Endometrial microvascular endothelial cells (primary cell): Measurements from ENCODE around the gene TMF1. TPM values are rescaled to one million over a fixed set of nuclear protein-coding genes. Genes with fewer than 3 reads are reported as not detected.

Source experiments
- in situ Hi-C: cut with HindIII; loops from 2 replicates; pipeline ENCODE4 v1.10.0; 2017; ENCODE audit warnings: low sequenced_read_pairs, low pct_unique_long_range_greater_than_20kb; ENCODE audit errors: inconsistent ontology term
- total RNA-seq: library from RNA; depleted of rRNA; stranded (reverse); fragments of >200 nt; gene quantifications from one replicate; pipeline ENCODE4 v1.2.3, GENCODE V29; 2015; ENCODE audit errors: inconsistent ontology term

Gene TMF1
- total RNA-seq, 1 donor from 2014 or later: 17.3 TPM

DNA sequence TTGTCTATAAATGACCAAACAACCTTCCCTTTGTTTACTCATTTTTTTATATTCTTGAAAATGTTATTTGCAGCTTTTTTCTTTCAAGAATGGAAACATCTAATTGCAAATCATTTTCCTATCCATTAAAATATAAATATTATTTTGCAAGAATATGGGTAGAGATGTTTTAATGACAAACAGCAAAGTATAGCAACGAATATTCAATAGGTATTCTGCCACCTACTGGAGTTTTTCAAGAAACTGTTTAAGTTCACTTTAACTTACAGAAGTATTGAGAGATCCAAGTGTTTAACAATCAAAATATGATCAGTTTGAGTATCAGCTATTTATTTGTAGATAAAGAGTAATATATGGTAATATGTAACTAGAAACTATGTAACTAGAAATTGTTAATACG is 31.7 kb downstream of the TMF1 start:
- in situ Hi-C loops: no loop called here

DNA sequence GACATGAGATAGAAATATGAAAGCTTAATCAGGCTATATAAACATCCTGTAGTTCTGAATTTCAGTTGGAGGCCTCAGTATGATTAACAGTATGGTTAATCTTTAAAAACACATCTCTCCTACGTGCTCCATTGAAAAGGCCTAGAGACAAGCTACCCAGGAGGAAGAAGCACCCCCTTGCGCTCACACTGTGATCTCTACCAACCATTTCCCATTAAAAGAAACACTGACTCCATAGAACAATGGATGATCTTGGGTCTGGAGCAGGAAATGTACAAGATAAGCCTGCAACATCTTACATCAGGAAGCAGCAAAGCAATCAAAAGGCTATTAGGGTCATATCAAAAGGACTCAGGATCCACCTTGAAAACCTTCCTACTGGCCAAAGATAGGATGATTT is 35.2 kb downstream of the TMF1 start:
- in situ Hi-C loops: no loop called here

DNA sequence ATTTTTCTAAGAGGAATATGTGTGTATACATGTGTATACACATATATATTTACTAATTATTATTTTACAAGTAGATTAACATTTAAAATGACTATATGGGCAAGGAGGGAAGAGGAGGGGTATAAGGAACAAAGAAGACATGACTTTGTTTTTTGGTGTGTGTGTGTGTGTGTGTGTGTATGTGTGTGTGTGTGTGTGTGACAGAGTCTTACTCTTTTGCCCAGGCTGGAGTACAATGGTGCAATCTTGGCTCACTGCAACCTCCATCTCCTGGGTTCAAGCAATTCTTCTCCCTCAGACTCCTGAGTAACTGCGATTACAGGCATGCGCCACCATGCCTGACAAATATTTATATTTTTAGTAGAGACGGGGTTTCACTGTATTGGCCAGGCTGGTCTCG is 36.0 kb downstream of the TMF1 start:
- in situ Hi-C loops: no loop called here

DNA sequence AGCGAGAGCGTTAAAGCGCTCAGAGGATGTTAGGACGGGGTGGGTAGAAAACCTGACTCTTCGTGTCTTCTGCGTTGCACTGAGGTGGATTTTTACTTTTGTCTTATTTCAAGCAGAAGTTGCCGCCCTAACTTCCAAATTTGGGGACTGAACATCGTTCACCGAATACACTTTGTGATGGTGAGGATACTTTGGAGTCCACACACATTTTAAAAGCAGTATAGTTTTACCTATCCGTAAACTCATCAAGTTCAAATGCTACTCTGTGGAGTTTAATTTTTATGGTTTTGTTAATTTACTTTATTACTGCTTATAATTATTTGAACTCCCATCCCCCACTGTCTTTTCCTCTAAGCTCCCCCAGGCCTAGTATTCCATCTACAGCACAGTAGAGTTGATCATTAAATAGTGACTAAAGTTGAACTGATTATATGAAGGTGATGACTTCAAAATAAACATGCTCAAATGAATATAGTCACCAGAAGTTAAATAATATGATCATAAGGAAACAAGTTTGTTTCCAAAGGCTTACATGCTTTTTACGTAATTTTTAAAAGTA is 38.0 kb downstream of the TMF1 start:
- in situ Hi-C loops: no loop called here

DNA sequence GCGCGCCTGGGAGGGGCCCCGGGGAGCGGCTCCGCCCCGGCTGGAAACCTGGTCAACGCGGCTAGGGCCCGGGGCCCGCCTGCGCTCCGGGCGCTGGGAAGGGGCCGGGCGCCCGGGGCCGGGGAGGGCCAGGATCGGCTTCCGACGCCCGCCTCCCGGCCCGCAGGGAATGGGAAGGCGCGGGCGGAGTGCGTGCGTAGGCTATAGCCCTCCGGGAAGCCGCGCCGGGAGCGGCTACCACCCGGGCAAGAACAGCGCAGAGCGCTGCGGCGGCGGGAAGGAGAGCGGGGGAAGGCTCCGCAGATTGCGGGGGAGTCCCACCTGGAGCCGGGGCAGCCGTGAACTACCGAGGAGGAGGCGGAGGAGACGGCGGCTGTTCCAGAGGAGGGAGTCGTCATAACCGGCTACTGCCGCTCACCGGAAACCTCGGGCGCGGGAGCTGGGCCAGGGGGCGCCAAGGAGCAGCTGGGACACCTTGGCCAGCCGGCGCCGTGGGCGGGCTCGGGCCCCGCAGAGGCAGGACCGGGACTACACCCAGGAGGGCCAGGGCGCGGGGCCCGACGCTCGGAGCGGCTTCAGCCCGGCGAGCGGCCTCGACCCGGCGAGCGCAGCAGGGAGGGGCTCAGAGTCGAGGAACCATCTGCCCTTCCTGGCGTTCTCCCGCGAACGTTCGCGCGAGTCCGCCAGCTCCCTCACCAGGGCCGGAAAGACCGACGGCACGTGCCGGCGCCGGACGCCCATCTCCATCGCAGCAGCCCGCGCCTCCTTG is 38.7 kb downstream of the TMF1 start, which contains the start of gene EOGT:
TSS of gene EOGT (minus strand) at position 432 of the 769 bp plus-strand sequence. CDS start 3,838 bp downstream, outside the sequence.
- in situ Hi-C loops: no loop called here

DNA sequence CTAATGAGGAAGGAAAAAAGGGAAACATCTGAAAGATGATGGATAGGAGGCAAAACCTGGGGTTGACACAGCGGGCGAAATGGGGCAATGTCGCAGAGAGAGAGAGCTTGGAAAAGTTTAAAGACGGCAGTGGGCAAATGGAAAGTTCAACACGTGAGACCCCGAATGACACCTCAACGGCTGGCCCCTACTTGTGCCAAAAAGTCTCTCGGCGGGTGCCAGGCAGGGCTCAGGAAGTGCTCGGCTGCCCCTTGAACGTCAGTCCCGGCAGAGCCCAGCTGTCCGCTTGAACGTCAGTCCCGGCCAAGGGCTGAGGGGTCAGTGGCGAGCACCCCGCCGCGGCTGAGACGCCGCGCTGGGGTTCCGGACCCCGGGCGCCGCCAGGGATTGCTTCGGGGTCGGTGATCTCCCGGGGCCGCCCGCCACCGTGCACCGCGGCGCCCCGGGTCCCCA is 39.3 kb downstream of the TMF1 start:
- in situ Hi-C loops: no loop called here

DNA sequence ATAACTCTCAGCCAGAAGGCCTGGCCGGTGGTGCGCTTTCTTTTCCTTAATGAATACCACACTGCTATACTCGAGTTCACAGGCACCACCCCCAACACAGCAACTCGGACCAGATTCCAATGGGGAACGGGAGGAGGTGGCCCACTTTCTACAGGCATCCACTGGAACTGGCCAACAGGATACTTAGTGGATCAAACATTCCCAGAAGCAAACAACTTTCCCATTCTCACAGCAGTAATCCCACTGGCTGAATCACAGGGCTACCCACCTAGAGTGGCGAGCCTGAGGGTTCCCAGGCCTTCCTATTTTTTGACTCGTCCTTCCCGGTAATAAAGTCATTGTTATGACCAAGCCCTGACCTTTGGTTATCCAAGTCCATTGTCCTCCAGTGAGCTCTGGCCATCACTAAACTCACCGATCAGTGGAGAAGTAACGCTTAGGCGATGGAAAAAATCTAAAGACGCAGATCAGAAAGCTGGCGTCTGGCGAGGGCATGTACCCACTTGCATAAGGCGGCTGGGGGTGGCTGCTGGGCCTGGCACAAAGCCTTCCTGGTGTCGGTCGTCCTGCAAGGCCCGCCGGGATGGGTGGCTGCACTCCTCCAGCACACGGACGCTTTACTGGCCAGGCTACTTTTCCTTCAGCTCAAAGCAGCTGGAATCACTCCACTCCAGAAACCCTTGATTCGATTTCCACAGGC is 39.9 kb downstream of the TMF1 start:
- in situ Hi-C loops: no loop called here

DNA sequence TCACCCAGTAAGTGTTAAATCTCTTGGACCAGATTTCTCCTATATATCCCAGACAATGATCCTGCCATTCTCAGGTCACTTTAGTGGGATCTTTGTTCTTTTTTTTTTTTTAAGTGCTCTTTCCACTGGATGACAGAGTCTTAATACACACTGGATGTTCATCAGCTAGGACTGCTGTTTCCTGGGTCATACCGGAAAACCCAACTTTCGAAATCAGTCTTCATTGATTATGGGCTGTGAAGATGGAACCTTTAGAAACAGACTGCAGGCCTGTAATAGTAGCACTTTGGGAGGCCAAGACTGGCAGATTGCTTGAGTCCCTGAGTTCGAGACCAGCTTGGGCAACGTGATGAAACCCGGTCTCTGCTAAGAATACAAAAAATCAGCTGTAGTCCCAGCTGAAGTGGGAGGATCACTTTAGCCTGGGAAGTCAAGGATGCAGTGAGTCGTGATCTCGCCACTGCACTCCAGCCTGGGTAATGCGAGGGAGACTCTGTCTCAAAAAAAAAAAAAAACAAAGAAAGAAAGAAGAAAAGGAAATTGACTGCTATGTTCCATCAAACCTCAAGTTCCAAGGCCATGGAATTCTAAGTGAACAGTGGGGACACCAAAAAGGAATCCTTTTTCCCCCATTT is 40.9 kb downstream of the TMF1 start:
- in situ Hi-C loops: no loop called here

DNA sequence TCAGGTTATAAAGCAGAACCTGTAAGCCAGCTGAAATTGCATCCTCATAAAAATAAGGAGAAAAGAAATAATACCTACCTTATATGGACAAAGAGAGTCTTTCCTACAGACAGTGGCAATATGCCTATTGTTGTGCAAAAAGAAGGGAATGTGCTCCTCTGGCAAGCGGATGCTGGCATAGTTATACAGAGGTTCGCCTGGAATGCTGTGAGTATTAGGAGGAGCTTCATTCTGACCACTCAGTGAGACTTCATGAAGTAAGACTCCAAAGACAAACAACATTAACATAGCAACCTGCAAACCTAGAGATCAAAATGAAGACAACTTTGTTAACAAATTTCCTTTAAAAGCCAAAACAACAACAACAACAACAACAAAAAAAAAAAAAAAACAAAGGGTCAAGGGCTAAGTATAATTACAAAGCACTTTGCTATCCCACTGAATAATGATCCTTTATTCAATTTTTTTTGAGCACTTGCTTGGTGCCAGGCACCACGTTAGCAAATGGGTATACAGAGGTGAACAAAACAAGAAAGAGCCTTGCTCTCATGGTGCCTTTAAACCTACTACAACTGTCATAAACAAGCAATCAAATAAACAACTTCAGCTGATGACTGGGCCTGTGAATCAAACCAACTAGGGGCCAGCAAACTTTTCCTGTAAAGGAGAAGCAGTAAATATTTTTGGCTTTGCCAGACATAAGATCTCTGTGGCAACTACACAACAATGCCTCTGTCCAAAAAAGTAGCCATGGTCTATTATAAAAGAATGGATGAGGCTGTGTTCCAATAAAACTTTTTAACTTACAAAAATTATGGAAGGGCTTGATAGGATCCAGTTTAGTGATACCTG is 42.3 kb downstream of the TMF1 start:
- in situ Hi-C loops: no loop called here

DNA sequence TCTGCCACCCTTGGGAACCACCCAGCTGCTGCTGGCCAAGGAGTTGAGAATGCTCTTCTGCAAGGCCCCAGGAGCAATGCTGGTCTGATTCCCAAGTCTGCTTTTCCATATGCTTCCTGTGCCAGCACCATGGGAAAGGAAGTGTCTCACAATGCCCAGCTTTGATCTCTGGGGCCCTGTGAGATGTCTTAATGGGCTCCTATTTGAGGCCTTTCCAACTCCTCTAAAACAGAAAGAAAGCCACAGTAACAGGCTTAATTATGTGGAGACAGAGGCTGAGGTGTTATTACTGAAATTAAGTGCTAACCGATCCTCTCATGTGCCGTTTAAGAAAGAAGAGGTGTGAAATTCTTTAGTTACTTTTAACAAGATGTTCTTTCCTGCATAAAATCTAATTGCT is 43.2 kb downstream of the TMF1 start:
- in situ Hi-C loops: no loop called here

DNA sequence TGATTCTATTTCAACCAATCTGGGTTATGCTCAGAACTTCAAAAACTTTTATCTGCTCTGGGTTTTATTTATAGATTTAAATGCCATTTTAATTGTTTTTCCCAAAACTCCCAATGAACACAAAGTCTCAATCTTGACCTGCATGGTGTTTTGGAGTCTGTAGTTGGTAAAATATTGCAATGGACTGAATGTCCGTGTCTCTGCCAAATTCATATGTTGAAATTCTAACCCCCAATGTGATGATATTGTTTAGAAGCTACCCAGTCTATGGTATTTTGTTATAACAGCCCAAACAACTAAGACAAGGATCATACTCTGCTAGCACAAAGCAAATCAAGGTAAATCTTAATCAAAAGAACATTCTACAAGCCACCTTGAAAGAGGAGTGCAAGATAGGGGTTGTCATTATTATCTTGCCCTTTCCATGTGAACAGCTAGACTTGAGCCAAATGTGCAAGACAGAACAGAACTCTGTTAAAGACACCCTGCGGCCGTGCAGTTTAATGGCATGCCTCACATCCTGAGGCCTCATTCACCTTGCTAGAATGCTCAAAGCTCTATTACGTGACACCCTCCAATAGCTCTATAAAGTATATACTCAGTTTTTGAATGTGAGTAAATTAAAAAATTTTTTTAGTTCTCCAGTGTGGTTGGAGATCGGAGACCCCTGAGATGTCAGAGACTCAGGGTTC is 46.2 kb downstream of the TMF1 start:
- in situ Hi-C loops: no loop called here

DNA sequence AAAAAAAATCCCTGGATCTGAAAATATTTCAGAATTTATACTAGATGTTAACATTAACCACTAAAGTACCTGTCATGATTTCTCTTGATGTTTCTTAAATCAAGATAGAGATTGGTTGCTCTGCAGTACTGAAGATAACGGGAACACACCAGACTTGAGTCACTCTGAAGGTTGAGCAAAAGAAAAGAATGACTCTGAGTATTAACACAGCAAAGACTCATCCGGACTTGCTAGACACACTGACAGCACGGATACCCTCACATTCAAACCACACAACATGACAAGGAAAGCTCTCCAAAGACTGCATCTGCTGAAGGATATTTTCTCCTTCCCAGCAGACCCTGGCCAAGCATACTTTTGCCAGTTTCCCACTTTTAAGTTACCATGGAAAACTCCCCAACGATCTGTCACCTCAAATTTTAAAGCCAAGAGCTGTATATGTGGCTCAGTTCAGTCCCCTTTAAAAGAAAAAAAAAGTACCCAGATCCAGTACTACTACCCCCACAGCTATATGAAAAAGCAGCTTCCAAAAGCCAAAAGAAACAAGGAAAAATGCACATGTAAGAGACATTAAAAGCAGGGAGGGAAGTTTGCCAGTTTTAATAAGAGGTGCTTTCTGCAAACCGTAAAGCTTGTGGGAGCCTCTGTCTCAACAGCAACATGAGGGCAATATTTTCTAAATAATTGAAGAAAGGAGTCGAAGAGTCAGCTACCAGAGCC is 46.9 kb downstream of the TMF1 start:
- in situ Hi-C loops: no loop called here

DNA sequence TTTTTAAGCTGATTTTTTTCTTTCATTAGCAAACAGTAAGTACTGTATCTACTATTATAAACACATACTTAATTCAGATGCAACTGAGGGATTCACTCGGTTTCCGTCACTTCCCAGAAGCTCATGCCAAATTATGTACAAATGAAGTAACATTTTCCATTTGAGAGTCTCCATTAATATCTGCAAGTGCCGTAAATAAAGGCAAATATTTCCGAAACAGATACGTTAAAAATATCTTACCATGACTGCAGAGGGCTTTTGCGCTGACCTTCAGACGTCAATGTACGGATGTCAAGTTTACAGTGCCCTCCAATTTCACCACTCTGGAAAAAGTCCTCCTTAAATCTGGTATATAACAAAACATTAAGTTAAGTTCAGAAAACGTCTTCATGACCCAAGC is 48.0 kb downstream of the TMF1 start:
- in situ Hi-C loops: no loop called here

DNA sequence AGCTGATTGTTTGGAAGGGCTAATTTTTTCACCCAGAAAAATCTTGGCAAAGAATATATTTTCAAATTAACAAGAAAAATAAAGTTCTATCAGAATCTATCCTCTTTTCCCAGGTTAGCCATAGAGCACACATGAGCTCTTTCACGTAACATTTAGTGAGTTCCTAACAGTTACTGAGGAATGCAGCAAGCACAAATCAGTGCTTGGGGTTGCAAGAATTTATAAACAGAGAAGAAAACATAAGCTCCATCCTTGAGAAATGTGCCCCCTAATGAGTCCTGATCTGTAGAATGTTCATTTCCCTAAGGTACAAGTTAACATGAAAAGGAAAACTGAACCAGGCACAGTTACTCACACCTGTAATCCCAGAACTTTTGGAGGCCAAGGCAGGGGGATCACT is 52.5 kb downstream of the TMF1 start:
- in situ Hi-C loops: no loop called here

DNA sequence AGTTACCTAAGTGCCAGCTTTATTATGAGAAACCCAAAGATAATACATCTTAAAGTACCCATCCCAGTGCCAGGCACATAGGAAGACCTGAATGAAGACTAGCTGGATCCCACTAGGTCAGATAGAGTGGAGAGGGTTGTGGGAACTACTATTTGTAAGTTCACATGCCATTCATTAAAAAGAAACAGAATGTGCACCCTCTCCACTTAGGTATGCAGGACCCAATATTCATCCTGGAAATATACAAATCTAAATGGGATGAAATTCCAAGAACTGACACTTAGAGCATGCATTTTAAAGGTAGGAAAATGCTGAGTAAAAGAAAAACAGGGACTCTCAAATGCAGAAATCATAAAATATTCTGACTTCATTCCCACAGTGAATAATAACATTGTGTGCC is 53.0 kb downstream of the TMF1 start:
- in situ Hi-C loops: no loop called here

DNA sequence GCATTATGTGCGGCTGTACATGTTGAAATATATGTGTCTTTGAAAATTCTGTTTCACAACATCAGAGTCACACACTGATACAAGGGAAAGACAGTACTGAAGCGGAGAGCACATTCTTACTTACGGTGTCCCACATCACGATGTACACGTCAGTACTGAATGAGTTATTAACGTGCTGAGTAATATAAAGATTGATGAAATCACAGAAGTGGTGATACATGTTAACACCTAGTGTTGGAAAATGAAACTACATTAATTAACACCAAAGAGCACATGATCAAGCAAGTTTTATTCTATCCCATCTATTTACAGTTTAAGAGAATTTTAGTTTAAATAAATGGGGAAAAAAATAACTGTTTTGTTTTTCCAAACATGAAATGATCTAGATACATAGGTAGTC is 54.2 kb downstream of the TMF1 start:
- in situ Hi-C loops: no loop called here

DNA sequence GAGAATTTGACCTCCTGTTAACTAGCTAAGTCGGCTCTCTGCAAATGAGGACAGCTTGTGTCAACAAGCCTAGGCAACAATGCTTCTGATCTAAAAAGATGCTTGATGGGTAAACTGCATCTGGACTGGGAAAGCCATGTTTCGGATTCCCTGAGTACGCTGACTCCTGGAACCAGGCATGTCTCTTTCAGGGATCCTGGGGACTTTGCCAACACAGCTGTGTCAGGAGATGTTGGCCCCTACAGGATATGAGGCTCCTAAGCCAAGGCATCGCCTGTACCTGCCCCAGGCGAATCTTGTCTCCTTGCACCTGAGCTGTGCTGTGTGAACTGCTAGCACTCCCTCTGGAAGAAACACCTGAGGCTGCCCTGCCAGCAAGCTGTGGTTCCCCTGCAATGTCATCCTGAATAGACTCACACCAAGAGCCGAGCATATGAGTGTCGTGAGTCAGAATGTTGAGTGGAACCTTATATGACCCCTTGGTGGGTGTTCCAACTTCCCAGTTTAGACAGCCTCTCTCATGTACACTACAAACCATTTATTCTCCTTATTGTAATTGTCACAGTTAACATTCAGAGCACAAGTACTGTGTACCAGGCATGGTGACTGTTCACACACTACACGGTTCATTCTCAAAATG is 55.7 kb downstream of the TMF1 start:
- in situ Hi-C loops: no loop called here
